ENCODE measurements around the gene CDCA3. TPM values are rescaled to one million over a fixed set of nuclear protein-coding genes. Genes with fewer than 3 reads are reported as not detected.

The CDCA3 gene
- total and polyA plus RNA-seq, 2 of the 4 experiments (the other 2 are of a cell fraction) = 23.5 to 61.0 TPM

- Histone ChIP-seq H3K36me3 (ENCODE audit: control insufficient read depth, insufficient read depth, low read length) (peaks cover 58% of the 10 kb centered on the region), H3K56ac (ENCODE audit: extremely low read depth, insufficient read depth, low read length) (no peak overlapping the region), H2AK5ac (ENCODE audit: low read depth, low read length) (no peak overlapping the region), H2BK15ac (ENCODE audit: low read depth, low read length) (no peak overlapping the region), H3K27ac (ENCODE audit: insufficient read depth, low read length) (no peak overlapping the region), H3K18ac (ENCODE audit: low read depth, low read length) (no peak overlapping the region), H4K20me1 (ENCODE audit: insufficient read depth, low read length) (peaks cover 12% of the 10 kb centered on the region), H2AFZ (replicated peaks; ENCODE audit: low read length, poor library complexity) (no peak overlapping the region), H3K4me3 (ENCODE audit: insufficient read depth, low read depth, low read length) (no peak overlapping the region), H3K14ac (replicated peaks; ENCODE audit: low read depth, low read length) (no peak overlapping the region), H3K79me1 (ENCODE audit: low read depth in 1 of 2, low read length in 2 of 2) (peaks cover 0 to 17% of the 10 kb centered on the region in 2 experiments; a peak in 3 of 4 replicates), H3K4ac (ENCODE audit: low read depth, low read length) (no peak overlapping the region), H3K27me3 (ENCODE audit: control insufficient read depth, insufficient read depth, low read length) (no peaks in the 10 kb centered on the region), H3K9ac (ENCODE audit: low read depth, low read length) (no peak overlapping the region), H3K9me3 (ENCODE audit: control insufficient read depth, insufficient read depth, low read length) (no peaks in the 10 kb centered on the region), H2AK9ac (replicated peaks; ENCODE audit: low read depth, low read length, poor library complexity) (no peak overlapping the region), H2BK120ac (ENCODE audit: low read depth, low read length) (no peak overlapping the region), H4K5ac (ENCODE audit: low read depth, low read length) (no peak overlapping the region), H3K23ac (ENCODE audit: low read depth, low read length) (no peak overlapping the region), H3K4me2 (ENCODE audit: low read depth, low read length) (no peak overlapping the region), H2BK5ac (ENCODE audit: low read depth, low read length, poor library complexity, severe bottlenecking) (no peak overlapping the region), H3K9me1 (ENCODE audit: insufficient read depth, low read length) (0 out of 2 replicates have a peak, but pooled peaks cover 7% of the 10 kb centered on the region), H2BK20ac (ENCODE audit: low read depth, low read length) (no peak overlapping the region), H4K8ac (ENCODE audit: low read depth in 2 of 2, low read length in 2 of 2) (no peak overlapping the region), H3K4me1 (ENCODE audit: control insufficient read depth, insufficient read depth, low read length) (peaks cover 4% of the 10 kb centered on the region), H4K91ac (ENCODE audit: insufficient read depth, low read depth, low read length) (no peak overlapping the region)
- dilution Hi-C loops (cut with HindIII; ENCODE audit: low sequenced_read_pairs, unreplicated experiment) (no loop called here), in situ Hi-C loops (cut with MboI; ENCODE audit: low sequenced_read_pairs) (no loop called here), intact Hi-C loops (cut with micrococcal nuclease) (no loop called here)
- DNase-seq (no peak), ATAC-seq (ENCODE audit: low read depth) (no peak)
- TF ChIP-seq CTCF (conservative IDR thresholded peaks at IDR 0.05; ENCODE audit: low read depth, low read length) = no peak
- TF ChIP-seq FOS (IDR thresholded peaks at IDR 0.05; ENCODE audit: low read depth, low read length) = no peak
- POLR2A ChIA-PET (ENCODE audit: unreplicated experiment) = interaction anchor here (1.1 kb wide), 1 partner anchor 11 kb away, joined by 3 read pairs; no protein-coding TSS in a partner anchor
- 96% methylated on average over 5 of the region's 16 CpGs; no CpG with 5 or more reads in 1 of the 2 experiments for WGBS, 2 experiments (ENCODE audit: extremely low coverage in 2 of 2, insufficient read length in 1 of 2)
- CTCF ChIA-PET = no interaction called here
- BruUV-seq (replicated peaks) = no TSS peak
Observed at GRCh38 chr12:6863586-6864321, 12.7 kb upstream of the CDCA3 start.
